GM12878 (cell line): ENCODE measurements around the gene IL10. TPM values are rescaled to one million over a fixed set of nuclear protein-coding genes. Genes with fewer than 3 reads are reported as not detected.

Experiments
- BRCA1 ChIP-seq: IDR thresholded peaks from 2 replicates; pipeline ENCODE4 v1.6.1; 2011; ENCODE audit warnings: low read depth, low read length, improper control_type of control experiment
- CBX3 ChIP-seq: fragments of 200-600 bp; sonication (generic); IDR thresholded peaks from 2 replicates; pipeline ENCODE4 v1.6.1; 2016; ENCODE audit warnings: low read depth, borderline replicate concordance
- EED ChIP-seq: sonication (generic); IDR thresholded peaks from 2 replicates; pipeline ENCODE4 v1.6.1; 2016; ENCODE audit warnings: antibody characterized with exemption, low read depth
- ETV6 ChIP-seq, 2 experiments: fragments of 450-650 bp in 1 of 2; IDR thresholded peaks in 1 of 2; conservative IDR thresholded peaks in 1 of 2; 2 replicates each; pipeline ENCODE4 v1.6.1; 2014; ENCODE audit warnings: antibody characterized with exemption in 1 of 2, borderline replicate concordance in 1 of 2, low read depth in 1 of 2, mild to moderate bottlenecking in 1 of 2, moderate library complexity in 1 of 2
- JUNB ChIP-seq: IDR thresholded peaks from 2 replicates; pipeline ENCODE4 v1.6.1; 2016; ENCODE audit warnings: antibody characterized with exemption, mild to moderate bottlenecking
- KLF5 ChIP-seq: fragments of 450-650 bp; IDR thresholded peaks from 2 replicates; pipeline ENCODE4 v1.6.1; 2014; ENCODE audit warnings: mild to moderate bottlenecking; ENCODE audit not compliant: partially characterized antibody
- NBN ChIP-seq: fragments of 450-650 bp; IDR thresholded peaks from 2 replicates; pipeline ENCODE4 v1.6.1; 2016
- NFXL1 ChIP-seq: fragments of 450-650 bp; IDR thresholded peaks from 2 replicates; pipeline ENCODE4 v1.6.1; 2017; ENCODE audit warnings: antibody characterized with exemption, mild to moderate bottlenecking, borderline replicate concordance
- PAX5 ChIP-seq: IDR thresholded peaks from 2 replicates; pipeline ENCODE4 v1.6.1; 2011; ENCODE audit warnings: low read depth, low read length, borderline replicate concordance
- RAD21 ChIP-seq: IDR thresholded peaks from 2 replicates; pipeline ENCODE4 v1.6.1; 2011; ENCODE audit warnings: mild to moderate bottlenecking, low read depth, low read length, moderate library complexity; ENCODE audit not compliant: insufficient read depth
- SMAD5 ChIP-seq: IDR thresholded peaks from 2 replicates; pipeline ENCODE4 v1.6.1; 2016; ENCODE audit warnings: antibody characterized with exemption, low read depth
- SMARCA5 ChIP-seq: fragments of 450-650 bp; IDR thresholded peaks from 2 replicates; pipeline ENCODE4 v1.6.1; 2017; ENCODE audit warnings: mild to moderate bottlenecking
- TCF3 ChIP-seq: IDR thresholded peaks from 2 replicates; pipeline ENCODE4 v1.6.1; 2012; ENCODE audit warnings: low read depth, mild to moderate bottlenecking, low read length, borderline replicate concordance; ENCODE audit not compliant: insufficient read depth
- ZBED1 ChIP-seq: IDR thresholded peaks from 2 replicates; pipeline ENCODE4 v1.6.1; 2016; ENCODE audit warnings: borderline replicate concordance
- ZNF24 ChIP-seq: fragments of 450-650 bp; IDR thresholded peaks from 2 replicates; pipeline ENCODE4 v1.6.1; 2017; ENCODE audit warnings: antibody characterized with exemption, mild to moderate bottlenecking
- polyA plus RNA-seq, 11 experiments: library from polyadenylated mRNA; depleted of rRNA in 4 of 11; unstranded in 6 of 11; stranded (reverse) in 5 of 11; fragments of >200 nt; fragmentation: Nextera tagmentation in 4 of 11; fragmentation: Illumina TruSeq in 1 of 11; extraction: Ambion mirVana in 4 of 11; extraction: Trizol in 1 of 11; gene quantifications; 1 replicate in 1 of 11; 2 replicates in 10 of 11; pipeline versions ENCODE4 v1.2.1 to v1.2.3, GENCODE V29; 2011 to 2016; ENCODE audit warnings: inconsistent platforms in 2 of 11, missing spikeins in 2 of 11, low read depth in 1 of 11
- total RNA-seq, 4 experiments: library from RNA; depleted of rRNA in 3 of 4; stranded (reverse); fragments of >200 nt in 3 of 4; fragmentation: Illumina TruSeq in 1 of 4; extraction: Trizol in 1 of 4; gene quantifications; 2 replicates each; pipeline versions ENCODE4 v1.2.1 to v1.2.3, GENCODE V29; 2013 to 2021
- TF ChIP-seq, protein P1 (sequence below): fragments of 450-650 bp; IDR thresholded peaks from 2 replicates; pipeline ENCODE4 v1.6.1; 2017; ENCODE audit warnings: low read depth, mild to moderate bottlenecking, moderate library complexity
- TF ChIP-seq, protein P2 (sequence below): fragments of 450-650 bp; IDR thresholded peaks from 2 replicates; pipeline ENCODE4 v1.6.1; 2016; ENCODE audit warnings: mild to moderate bottlenecking
- TF ChIP-seq, protein P3 (sequence below): IDR thresholded peaks from 2 replicates; pipeline ENCODE4 v1.6.1; 2012; ENCODE audit warnings: low read depth, low read length, improper control_type of control experiment
- TF ChIP-seq, protein P4 (sequence below): IDR thresholded peaks from 2 replicates; pipeline ENCODE4 v1.6.1; 2011; ENCODE audit warnings: low read depth, low read length, improper control_type of control experiment, borderline replicate concordance
- TF ChIP-seq, protein P5 (sequence below): fragments of 450-650 bp; IDR thresholded peaks from 2 replicates; pipeline ENCODE4 v1.6.1; 2016; ENCODE audit warnings: mild to moderate bottlenecking
- TF ChIP-seq, protein P6 (sequence below): IDR thresholded peaks from 2 replicates; pipeline ENCODE4 v1.6.1; 2012; ENCODE audit warnings: low read length, inconsistent platforms
- TF ChIP-seq, protein P7 (sequence below): IDR thresholded peaks from 2 replicates; pipeline ENCODE4 v1.6.1; 2012; ENCODE audit warnings: low read depth, low read length, improper control_type of control experiment

The IL10 gene
- total and polyA plus RNA-seq, 10 of the 15 experiments (the other 5 are each of a cell fraction or from before 2014, with no cell fraction given), result 0.34 to 5.0 (median 1.1) TPM

DNA sequence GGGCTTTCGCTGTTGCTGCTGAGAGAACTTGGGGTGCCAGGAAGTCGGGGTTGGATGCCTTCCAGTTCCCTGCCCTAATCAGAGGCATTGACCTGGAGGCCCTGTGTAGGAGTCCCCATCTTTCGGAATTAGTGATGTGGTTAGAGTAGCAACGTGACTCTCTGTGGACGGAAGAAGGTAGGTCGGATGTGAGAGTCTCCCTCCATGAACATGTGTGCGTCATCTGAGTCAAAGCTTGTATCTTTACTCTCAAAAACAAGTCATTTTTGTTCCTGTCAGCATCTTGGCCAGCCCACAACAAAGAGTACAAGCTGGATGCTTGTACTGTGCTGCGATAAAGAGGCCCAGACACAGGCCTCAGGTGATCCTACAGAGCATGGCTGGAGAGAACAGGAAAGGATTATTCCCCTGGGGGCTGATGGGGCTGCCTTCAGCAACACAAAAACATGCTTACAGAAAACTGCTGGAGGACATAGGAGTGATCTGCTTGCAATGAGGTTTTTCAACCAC lies 31.0 kb upstream of the IL10 start (continued):
- TF ChIP-seq, protein P1, sequence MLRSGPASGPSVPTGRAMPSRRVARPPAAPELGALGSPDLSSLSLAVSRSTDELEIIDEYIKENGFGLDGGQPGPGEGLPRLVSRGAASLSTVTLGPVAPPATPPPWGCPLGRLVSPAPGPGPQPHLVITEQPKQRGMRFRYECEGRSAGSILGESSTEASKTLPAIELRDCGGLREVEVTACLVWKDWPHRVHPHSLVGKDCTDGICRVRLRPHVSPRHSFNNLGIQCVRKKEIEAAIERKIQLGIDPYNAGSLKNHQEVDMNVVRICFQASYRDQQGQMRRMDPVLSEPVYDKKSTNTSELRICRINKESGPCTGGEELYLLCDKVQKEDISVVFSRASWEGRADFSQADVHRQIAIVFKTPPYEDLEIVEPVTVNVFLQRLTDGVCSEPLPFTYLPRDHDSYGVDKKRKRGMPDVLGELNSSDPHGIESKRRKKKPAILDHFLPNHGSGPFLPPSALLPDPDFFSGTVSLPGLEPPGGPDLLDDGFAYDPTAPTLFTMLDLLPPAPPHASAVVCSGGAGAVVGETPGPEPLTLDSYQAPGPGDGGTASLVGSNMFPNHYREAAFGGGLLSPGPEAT, result peak; percentile 94
- TF ChIP-seq EED (peak; percentile 98), ETV6 (conservative IDR thresholded peaks at IDR 0.05 in 1 of 2, IDR thresholded peaks at IDR 0.05 in 1 of 2; ENCODE audit: borderline replicate concordance in 1 of 2, low read depth in 1 of 2) (peak in 1 of 2 experiments; percentile 98; a peak in 2 of 4 replicates), RAD21 (peak; percentile 9; the same call in 1 of the 2 replicates), ZNF24 (peak; percentile 92), NBN (peak; percentile 99), CBX3 (no peak), BRCA1 (no peak), ZBED1 (peak; percentile 99), SMAD5 (no peak), TCF3 (peak; percentile 90; the same call in 1 of the 2 replicates), JUNB (peak; percentile 93), SMARCA5 (no peak), NFXL1 (no peak), PAX5 (peak; percentile 93), KLF5 (peak; percentile 94)
- TF ChIP-seq, protein P2, sequence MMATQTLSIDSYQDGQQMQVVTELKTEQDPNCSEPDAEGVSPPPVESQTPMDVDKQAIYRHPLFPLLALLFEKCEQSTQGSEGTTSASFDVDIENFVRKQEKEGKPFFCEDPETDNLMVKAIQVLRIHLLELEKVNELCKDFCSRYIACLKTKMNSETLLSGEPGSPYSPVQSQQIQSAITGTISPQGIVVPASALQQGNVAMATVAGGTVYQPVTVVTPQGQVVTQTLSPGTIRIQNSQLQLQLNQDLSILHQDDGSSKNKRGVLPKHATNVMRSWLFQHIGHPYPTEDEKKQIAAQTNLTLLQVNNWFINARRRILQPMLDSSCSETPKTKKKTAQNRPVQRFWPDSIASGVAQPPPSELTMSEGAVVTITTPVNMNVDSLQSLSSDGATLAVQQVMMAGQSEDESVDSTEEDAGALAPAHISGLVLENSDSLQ, result peak; percentile 71
- TF ChIP-seq, protein P3, sequence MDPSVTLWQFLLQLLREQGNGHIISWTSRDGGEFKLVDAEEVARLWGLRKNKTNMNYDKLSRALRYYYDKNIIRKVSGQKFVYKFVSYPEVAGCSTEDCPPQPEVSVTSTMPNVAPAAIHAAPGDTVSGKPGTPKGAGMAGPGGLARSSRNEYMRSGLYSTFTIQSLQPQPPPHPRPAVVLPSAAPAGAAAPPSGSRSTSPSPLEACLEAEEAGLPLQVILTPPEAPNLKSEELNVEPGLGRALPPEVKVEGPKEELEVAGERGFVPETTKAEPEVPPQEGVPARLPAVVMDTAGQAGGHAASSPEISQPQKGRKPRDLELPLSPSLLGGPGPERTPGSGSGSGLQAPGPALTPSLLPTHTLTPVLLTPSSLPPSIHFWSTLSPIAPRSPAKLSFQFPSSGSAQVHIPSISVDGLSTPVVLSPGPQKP, result peak; percentile 69; the same call in 1 of the 2 replicates
- TF ChIP-seq, protein P4, sequence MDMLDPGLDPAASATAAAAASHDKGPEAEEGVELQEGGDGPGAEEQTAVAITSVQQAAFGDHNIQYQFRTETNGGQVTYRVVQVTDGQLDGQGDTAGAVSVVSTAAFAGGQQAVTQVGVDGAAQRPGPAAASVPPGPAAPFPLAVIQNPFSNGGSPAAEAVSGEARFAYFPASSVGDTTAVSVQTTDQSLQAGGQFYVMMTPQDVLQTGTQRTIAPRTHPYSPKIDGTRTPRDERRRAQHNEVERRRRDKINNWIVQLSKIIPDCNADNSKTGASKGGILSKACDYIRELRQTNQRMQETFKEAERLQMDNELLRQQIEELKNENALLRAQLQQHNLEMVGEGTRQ, result peak; percentile 37; the same call in 1 of the 2 replicates
- TF ChIP-seq, protein P5, sequence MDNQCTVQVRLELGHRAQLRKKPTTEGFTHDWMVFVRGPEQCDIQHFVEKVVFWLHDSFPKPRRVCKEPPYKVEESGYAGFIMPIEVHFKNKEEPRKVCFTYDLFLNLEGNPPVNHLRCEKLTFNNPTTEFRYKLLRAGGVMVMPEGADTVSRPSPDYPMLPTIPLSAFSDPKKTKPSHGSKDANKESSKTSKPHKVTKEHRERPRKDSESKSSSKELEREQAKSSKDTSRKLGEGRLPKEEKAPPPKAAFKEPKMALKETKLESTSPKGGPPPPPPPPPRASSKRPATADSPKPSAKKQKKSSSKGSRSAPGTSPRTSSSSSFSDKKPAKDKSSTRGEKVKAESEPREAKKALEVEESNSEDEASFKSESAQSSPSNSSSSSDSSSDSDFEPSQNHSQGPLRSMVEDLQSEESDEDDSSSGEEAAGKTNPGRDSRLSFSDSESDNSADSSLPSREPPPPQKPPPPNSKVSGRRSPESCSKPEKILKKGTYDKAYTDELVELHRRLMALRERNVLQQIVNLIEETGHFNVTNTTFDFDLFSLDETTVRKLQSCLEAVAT, result peak; percentile 87
- TF ChIP-seq, protein P6, sequence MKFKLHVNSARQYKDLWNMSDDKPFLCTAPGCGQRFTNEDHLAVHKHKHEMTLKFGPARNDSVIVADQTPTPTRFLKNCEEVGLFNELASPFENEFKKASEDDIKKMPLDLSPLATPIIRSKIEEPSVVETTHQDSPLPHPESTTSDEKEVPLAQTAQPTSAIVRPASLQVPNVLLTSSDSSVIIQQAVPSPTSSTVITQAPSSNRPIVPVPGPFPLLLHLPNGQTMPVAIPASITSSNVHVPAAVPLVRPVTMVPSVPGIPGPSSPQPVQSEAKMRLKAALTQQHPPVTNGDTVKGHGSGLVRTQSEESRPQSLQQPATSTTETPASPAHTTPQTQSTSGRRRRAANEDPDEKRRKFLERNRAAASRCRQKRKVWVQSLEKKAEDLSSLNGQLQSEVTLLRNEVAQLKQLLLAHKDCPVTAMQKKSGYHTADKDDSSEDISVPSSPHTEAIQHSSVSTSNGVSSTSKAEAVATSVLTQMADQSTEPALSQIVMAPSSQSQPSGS, result peak; percentile 99
- TF ChIP-seq, protein P7, sequence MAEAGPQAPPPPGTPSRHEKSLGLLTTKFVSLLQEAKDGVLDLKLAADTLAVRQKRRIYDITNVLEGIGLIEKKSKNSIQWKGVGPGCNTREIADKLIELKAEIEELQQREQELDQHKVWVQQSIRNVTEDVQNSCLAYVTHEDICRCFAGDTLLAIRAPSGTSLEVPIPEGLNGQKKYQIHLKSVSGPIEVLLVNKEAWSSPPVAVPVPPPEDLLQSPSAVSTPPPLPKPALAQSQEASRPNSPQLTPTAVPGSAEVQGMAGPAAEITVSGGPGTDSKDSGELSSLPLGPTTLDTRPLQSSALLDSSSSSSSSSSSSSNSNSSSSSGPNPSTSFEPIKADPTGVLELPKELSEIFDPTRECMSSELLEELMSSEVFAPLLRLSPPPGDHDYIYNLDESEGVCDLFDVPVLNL, result no peak
